Caco-2 (cell line): Measurements from ENCODE around the gene CDCP1. TPM values are rescaled to one million over a fixed set of nuclear protein-coding genes. Genes with fewer than 3 reads are reported as not detected.

ENCODE experiments used
- BruUV-seq: library from RNA; stranded (reverse); fragments of 400-500 nt; replicated peaks from 2 replicates; lab custom pipeline; 2021; lab: Mats Ljungman, UMichigan
- CTCF ChIA-PET: fragments of 300-600 bp; sonication (Branson Sonifier 250); formaldehyde crosslinking; loops from one replicate; lab custom pipeline; 2022; ENCODE audit warnings: antibody characterized with exemption; lab: Charles Lee
- POLR2A ChIA-PET: fragments of 300-600 bp; sonication (Branson Sonifier 250); formaldehyde crosslinking; loops from one replicate; lab custom pipeline; 2022; ENCODE audit warnings: antibody characterized with exemption; lab: Charles Lee
- DNase-seq, 2 experiments: peaks; one replicate each; pipeline versions ENCODE4 v3.0.0 to v3.0.0-alpha.2; 2020 to 2022
- H3K27me3 ChIP-seq: replicated peaks from 2 replicates; pipeline ENCODE4 v1.6.0; 2011; ENCODE audit warnings: low read length; ENCODE audit not compliant: control insufficient read depth, insufficient read depth
- H3K36me3 ChIP-seq: 2 replicates; pipeline ENCODE4 v1.5.1; 2011; ENCODE audit warnings: low read length; ENCODE audit not compliant: control insufficient read depth, insufficient read depth
- H3K4me1 ChIP-seq: fragments of 250-450 bp; sonication (Bioruptor Pico); 2 replicates; pipeline ENCODE4 v1.5.1; 2020; ENCODE audit warnings: mild to moderate bottlenecking
- H3K4me3 ChIP-seq: 2 replicates; pipeline ENCODE4 v1.5.1; 2011; ENCODE audit warnings: low read depth, mild to moderate bottlenecking, control low read depth, low read length
- H3K9me3 ChIP-seq: fragments of 250-450 bp; sonication (Bioruptor Pico); 2 replicates; pipeline ENCODE4 v1.5.1; 2020; ENCODE audit warnings: mild to moderate bottlenecking, moderate library complexity
- H3K27ac Mint-ChIP-seq: one replicate; pipeline ENCODE4 v1.8.0; 2022; ENCODE audit warnings: mixed read lengths; ENCODE audit not compliant: unreplicated experiment
- H3K27me3 Mint-ChIP-seq: one replicate; pipeline ENCODE4 v1.8.0; 2022; ENCODE audit warnings: mixed read lengths; ENCODE audit not compliant: insufficient read depth, unreplicated experiment
- H3K36me3 Mint-ChIP-seq: one replicate; pipeline ENCODE4 v1.8.0; 2022; ENCODE audit warnings: mild to moderate bottlenecking, mixed read lengths; ENCODE audit not compliant: insufficient read depth, unreplicated experiment
- H3K4me1 Mint-ChIP-seq: one replicate; pipeline ENCODE4 v1.8.0; 2022; ENCODE audit warnings: low read depth, mixed read lengths; ENCODE audit not compliant: unreplicated experiment
- H3K4me3 Mint-ChIP-seq: one replicate; pipeline ENCODE4 v1.8.0; 2022; ENCODE audit warnings: mild to moderate bottlenecking, moderate library complexity, mixed read lengths; ENCODE audit not compliant: unreplicated experiment
- H3K9me3 Mint-ChIP-seq: one replicate; pipeline ENCODE4 v1.8.0; 2022; ENCODE audit warnings: mixed read lengths; ENCODE audit not compliant: unreplicated experiment
- CTCF ChIP-seq, 2 experiments: fragments of 200-600 bp in 1 of 2; IDR thresholded peaks; 1 replicate in 1 of 2; 2 replicates in 1 of 2; pipeline versions ENCODE4 v1.5.1 to v1.8.0; 2011 to 2022; ENCODE audit warnings: antibody characterized with exemption in 1 of 2, control low read depth in 1 of 2, inconsistent platforms in 1 of 2, low read depth in 1 of 2, low read length in 1 of 2, mild to moderate bottlenecking in 1 of 2, moderate library complexity in 1 of 2; ENCODE audit not compliant: insufficient read depth in 1 of 2, severe bottlenecking in 1 of 2, unreplicated experiment in 1 of 2
- intact Hi-C: fragments of 100-400 bp; cut with micrococcal nuclease; formaldehyde crosslinking; loops from one replicate; pipeline ENCODE4 v1.10.0; 2022; ENCODE audit not compliant: unreplicated experiment
- total RNA-seq: library from RNA; stranded (reverse); gene quantifications from 2 replicates; pipeline ENCODE4 v1.2.3, GENCODE V29; 2022

The CDCP1 gene
- total RNA-seq, 1 experiment from 2014 or later, result 22.5 TPM

GRCh38 chr3:45181496-45181895 lies 35.3 kb upstream of the CDCP1 start:
- intact Hi-C loops, result no loop called here
- no TSS peak for BruUV-seq
- Histone ChIP-seq H3K4me3 (no peak overlapping the region), H3K36me3 (no peaks in the 10 kb centered on the region), H3K27me3 (no peaks in the 10 kb centered on the region), H3K9me3 (no peaks in the 10 kb centered on the region), H3K4me1 (peaks cover 12% of the 10 kb centered on the region)
- no peak for DNase-seq
- Mint-ChIP-seq H3K36me3 (no peaks in the 10 kb centered on the region), H3K4me1 (peaks cover 16% of the 10 kb centered on the region), H3K27me3 (no peaks in the 10 kb centered on the region), H3K4me3 (no peak overlapping the region), H3K27ac (no peak overlapping the region), H3K9me3 (no peaks in the 10 kb centered on the region)
- ChIA-PET POLR2A (no interaction called here), CTCF (interaction anchor here (0.6 kb wide), 1 partner anchor 151 kb away, joined by 3 read pairs; no protein-coding TSS in a partner anchor)
- TF ChIP-seq CTCF (IDR thresholded peaks at IDR 0.05; ENCODE audit: insufficient read depth in 1 of 2, low read depth in 1 of 2, low read length in 1 of 2, severe bottlenecking in 1 of 2, unreplicated experiment in 1 of 2), result no peak

GRCh38 chr3:45180899-45181298 lies 34.7 kb upstream of the CDCP1 start:
- POLR2A ChIA-PET, result no interaction called here
- H3K9me3 Mint-ChIP-seq, result no peaks in the 10 kb centered on the region

GRCh38 chr3:45180051-45180450 lies 33.9 kb upstream of the CDCP1 start:
- DNase-seq, result no peak
- CTCF ChIA-PET, result no interaction called here
- POLR2A ChIA-PET, result no interaction called here
- no peak overlapping the region for H3K4me3 ChIP-seq
- Mint-ChIP-seq H3K9me3 (no peaks in the 10 kb centered on the region), H3K27ac (no peak overlapping the region), H3K27me3 (no peaks in the 10 kb centered on the region), H3K36me3 (no peaks in the 10 kb centered on the region), H3K4me1 (peaks cover 16% of the 10 kb centered on the region), H3K4me3 (no peak overlapping the region)
- H3K36me3 ChIP-seq, result no peaks in the 10 kb centered on the region
- H3K4me1 ChIP-seq, result peaks cover 12% of the 10 kb centered on the region
- intact Hi-C loops, result no loop called here
- no peak for TF ChIP-seq CTCF (IDR thresholded peaks at IDR 0.05; ENCODE audit: insufficient read depth in 1 of 2, low read depth in 1 of 2, low read length in 1 of 2, severe bottlenecking in 1 of 2, unreplicated experiment in 1 of 2)
- H3K27me3 ChIP-seq, result no peaks in the 10 kb centered on the region
- no TSS peak for BruUV-seq
- no peaks in the 10 kb centered on the region for H3K9me3 ChIP-seq

More at GRCh38 chr3:45180899-45181298, 34.7 kb upstream of the CDCP1 start:
- no peak for TF ChIP-seq CTCF (IDR thresholded peaks at IDR 0.05; ENCODE audit: insufficient read depth in 1 of 2, low read depth in 1 of 2, low read length in 1 of 2, severe bottlenecking in 1 of 2, unreplicated experiment in 1 of 2)
- Histone ChIP-seq H3K27me3 (no peaks in the 10 kb centered on the region), H3K36me3 (no peaks in the 10 kb centered on the region), H3K9me3 (no peaks in the 10 kb centered on the region), H3K4me1 (peaks cover 12% of the 10 kb centered on the region), H3K4me3 (no peak overlapping the region)
- CTCF ChIA-PET, result no interaction called here
- Mint-ChIP-seq H3K27ac (no peak overlapping the region), H3K4me1 (peaks cover 16% of the 10 kb centered on the region), H3K36me3 (no peaks in the 10 kb centered on the region), H3K4me3 (no peak overlapping the region), H3K27me3 (no peaks in the 10 kb centered on the region)
- intact Hi-C loops, result no loop called here
- DNase-seq, result no peak
- no TSS peak for BruUV-seq
